ENCODE measurements around the gene TNFSF8.

TNFSF8 gene

GRCh38 chr9:114930056-114930812, at the start of gene TNFSF8:
TNFSF8 (minus strand) TSS chr9:114930591; CDS start chr9:114930303, 288 bp downstream.
- Histone ChIP-seq H3K27me3 (ENCODE audit: control insufficient read depth, insufficient read depth, low read length) (no peaks in the 10 kb centered on the region), H3K4me1 (ENCODE audit: control insufficient read depth, insufficient read depth, low read length) (no peaks in the 10 kb centered on the region), H3K9ac (ENCODE audit: low read length) (peak within 1 kb of the TSS; percentile 10), H3K36me3 (ENCODE audit: control insufficient read depth, insufficient read depth, low read length) (no peaks in the 10 kb centered on the region), H3K9me3 (ENCODE audit: control insufficient read depth, low read length) (no peaks in the 10 kb centered on the region), H3K4me3 (ENCODE audit: low read length) (no peak within 1 kb of the TSS)

- no peak overlapping the region for H3K4me3 ChIP-seq (ENCODE audit: low read length)
- no peaks in the 10 kb centered on the region for H3K4me1 ChIP-seq (ENCODE audit: control insufficient read depth, insufficient read depth, low read length)
- no peaks in the 10 kb centered on the region for H3K27me3 ChIP-seq (ENCODE audit: control insufficient read depth, insufficient read depth, low read length)
- no peaks in the 10 kb centered on the region for H3K9me3 ChIP-seq (ENCODE audit: control insufficient read depth, low read length)
- no peak overlapping the region for H3K9ac ChIP-seq (ENCODE audit: low read length)
- no peaks in the 10 kb centered on the region for H3K36me3 ChIP-seq (ENCODE audit: control insufficient read depth, insufficient read depth, low read length)
Observed at GRCh38 chr9:114973216-114973615, 42.8 kb upstream of the TNFSF8 start.

- no peaks in the 10 kb centered on the region for H3K4me1 ChIP-seq (ENCODE audit: control insufficient read depth, insufficient read depth, low read length)
- no peaks in the 10 kb centered on the region for H3K27me3 ChIP-seq (ENCODE audit: control insufficient read depth, insufficient read depth, low read length)
- no peaks in the 10 kb centered on the region for H3K36me3 ChIP-seq (ENCODE audit: control insufficient read depth, insufficient read depth, low read length)
- H3K9ac ChIP-seq (ENCODE audit: low read length): no peak overlapping the region
- no peak overlapping the region for H3K4me3 ChIP-seq (ENCODE audit: low read length)
- H3K9me3 ChIP-seq (ENCODE audit: control insufficient read depth, low read length): no peaks in the 10 kb centered on the region
Observed at GRCh38 chr9:114972510-114973136, 42.2 kb upstream of the TNFSF8 start.

GRCh38 chr9:114969269-114969668, 38.9 kb upstream of the TNFSF8 start:
- Histone ChIP-seq H3K4me3 (ENCODE audit: low read length) (no peak overlapping the region), H3K9me3 (ENCODE audit: control insufficient read depth, low read length) (no peaks in the 10 kb centered on the region), H3K36me3 (ENCODE audit: control insufficient read depth, insufficient read depth, low read length) (no peaks in the 10 kb centered on the region), H3K9ac (ENCODE audit: low read length) (no peak overlapping the region), H3K27me3 (ENCODE audit: control insufficient read depth, insufficient read depth, low read length) (no peaks in the 10 kb centered on the region), H3K4me1 (ENCODE audit: control insufficient read depth, insufficient read depth, low read length) (no peaks in the 10 kb centered on the region)

GRCh38 chr9:114968671-114969070, 38.3 kb upstream of the TNFSF8 start:
- Histone ChIP-seq H3K4me3 (ENCODE audit: low read length) (no peak overlapping the region), H3K27me3 (ENCODE audit: control insufficient read depth, insufficient read depth, low read length) (no peaks in the 10 kb centered on the region), H3K4me1 (ENCODE audit: control insufficient read depth, insufficient read depth, low read length) (no peaks in the 10 kb centered on the region), H3K36me3 (ENCODE audit: control insufficient read depth, insufficient read depth, low read length) (no peaks in the 10 kb centered on the region), H3K9ac (ENCODE audit: low read length) (no peak overlapping the region), H3K9me3 (ENCODE audit: control insufficient read depth, low read length) (no peaks in the 10 kb centered on the region)

- Histone ChIP-seq H3K9me3 (ENCODE audit: control insufficient read depth, low read length) (no peaks in the 10 kb centered on the region), H3K9ac (ENCODE audit: low read length) (no peak overlapping the region), H3K36me3 (ENCODE audit: control insufficient read depth, insufficient read depth, low read length) (no peaks in the 10 kb centered on the region), H3K4me1 (ENCODE audit: control insufficient read depth, insufficient read depth, low read length) (no peaks in the 10 kb centered on the region), H3K27me3 (ENCODE audit: control insufficient read depth, insufficient read depth, low read length) (no peaks in the 10 kb centered on the region), H3K4me3 (ENCODE audit: low read length) (no peak overlapping the region)
Observed at GRCh38 chr9:114965564-114965963, 35.2 kb upstream of the TNFSF8 start.

- no peaks in the 10 kb centered on the region for H3K9me3 ChIP-seq (ENCODE audit: control insufficient read depth, low read length)
Observed at GRCh38 chr9:114962809-114963208, 32.4 kb upstream of the TNFSF8 start.

GRCh38 chr9:114960276-114960675, 29.9 kb upstream of the TNFSF8 start:
- Histone ChIP-seq H3K36me3 (ENCODE audit: control insufficient read depth, insufficient read depth, low read length) (no peaks in the 10 kb centered on the region), H3K9me3 (ENCODE audit: control insufficient read depth, low read length) (no peaks in the 10 kb centered on the region), H3K9ac (ENCODE audit: low read length) (no peak overlapping the region), H3K4me1 (ENCODE audit: control insufficient read depth, insufficient read depth, low read length) (no peaks in the 10 kb centered on the region), H3K27me3 (ENCODE audit: control insufficient read depth, insufficient read depth, low read length) (no peaks in the 10 kb centered on the region), H3K4me3 (ENCODE audit: low read length) (no peak overlapping the region)

More at GRCh38 chr9:114962809-114963208, 32.4 kb upstream of the TNFSF8 start:
- no peak overlapping the region for H3K9ac ChIP-seq (ENCODE audit: low read length)
- no peaks in the 10 kb centered on the region for H3K4me1 ChIP-seq (ENCODE audit: control insufficient read depth, insufficient read depth, low read length)
- no peak overlapping the region for H3K4me3 ChIP-seq (ENCODE audit: low read length)
- no peaks in the 10 kb centered on the region for H3K27me3 ChIP-seq (ENCODE audit: control insufficient read depth, insufficient read depth, low read length)
- no peaks in the 10 kb centered on the region for H3K36me3 ChIP-seq (ENCODE audit: control insufficient read depth, insufficient read depth, low read length)

GRCh38 chr9:114958844-114959235, 28.4 kb upstream of the TNFSF8 start:
- no peaks in the 10 kb centered on the region for H3K27me3 ChIP-seq (ENCODE audit: control insufficient read depth, insufficient read depth, low read length)
- no peaks in the 10 kb centered on the region for H3K36me3 ChIP-seq (ENCODE audit: control insufficient read depth, insufficient read depth, low read length)
- H3K4me1 ChIP-seq (ENCODE audit: control insufficient read depth, insufficient read depth, low read length): no peaks in the 10 kb centered on the region
- no peak overlapping the region for H3K9ac ChIP-seq (ENCODE audit: low read length)
- H3K4me3 ChIP-seq (ENCODE audit: low read length): no peak overlapping the region
- H3K9me3 ChIP-seq (ENCODE audit: control insufficient read depth, low read length): no peaks in the 10 kb centered on the region

- Histone ChIP-seq H3K4me3 (ENCODE audit: low read length) (no peak overlapping the region), H3K9ac (ENCODE audit: low read length) (no peak overlapping the region), H3K4me1 (ENCODE audit: control insufficient read depth, insufficient read depth, low read length) (no peaks in the 10 kb centered on the region), H3K9me3 (ENCODE audit: control insufficient read depth, low read length) (no peaks in the 10 kb centered on the region), H3K27me3 (ENCODE audit: control insufficient read depth, insufficient read depth, low read length) (no peaks in the 10 kb centered on the region), H3K36me3 (ENCODE audit: control insufficient read depth, insufficient read depth, low read length) (no peaks in the 10 kb centered on the region)
Observed at GRCh38 chr9:114958021-114958843, 27.8 kb upstream of the TNFSF8 start.

- Histone ChIP-seq H3K27me3 (ENCODE audit: control insufficient read depth, insufficient read depth, low read length) (no peaks in the 10 kb centered on the region), H3K9me3 (ENCODE audit: control insufficient read depth, low read length) (no peaks in the 10 kb centered on the region), H3K4me3 (ENCODE audit: low read length) (no peak overlapping the region), H3K36me3 (ENCODE audit: control insufficient read depth, insufficient read depth, low read length) (no peaks in the 10 kb centered on the region), H3K9ac (ENCODE audit: low read length) (no peak overlapping the region), H3K4me1 (ENCODE audit: control insufficient read depth, insufficient read depth, low read length) (no peaks in the 10 kb centered on the region)
Observed at GRCh38 chr9:114957558-114957957, 27.2 kb upstream of the TNFSF8 start.

Measured in mucosa of stomach (tissue), 1 donor.